Erythroblast (primary cell): Measurements from ENCODE around the gene ABHD5.
"Not testable (repeated sequence)": the region's sequence is repeated elsewhere in the genome, so short reads cannot be mapped to it uniquely, and the experiment has no call there.

ENCODE experiments used
- GATA1 ChIP-seq: IDR thresholded peaks from 2 replicates; pipeline ENCODE4 v1.6.1; 2011; ENCODE audit warnings: low read depth, mild to moderate bottlenecking, control low read depth, low read length, moderate library complexity
- POLR2A ChIP-seq: IDR thresholded peaks from 2 replicates; pipeline ENCODE4 v1.6.1; 2011; ENCODE audit warnings: mild to moderate bottlenecking, low read length

- peak; percentile 21 for TF ChIP-seq POLR2A
- TF ChIP-seq GATA1, result not testable (repeated sequence)
Observed at GRCh38 chr3:43678375-43678774, 12.4 kb upstream of the ABHD5 start.
